K562 (cell line): ENCODE data around the gene LY6G6D. TPM values are rescaled to one million over a fixed set of nuclear protein-coding genes. Genes with fewer than 3 reads are reported as not detected.

Experiments used
- CGGBP1 ChIP-seq: fragments of 250-450 bp; sonication (Bioruptor Pico); IDR thresholded peaks from 2 replicates; pipeline ENCODE4 v1.9.0; 2021; ENCODE audit warnings: mild to moderate bottlenecking
- DNMT1 ChIP-seq: fragments of 450-650 bp; IDR thresholded peaks from 2 replicates; pipeline ENCODE4 v1.6.1; 2016; ENCODE audit warnings: antibody characterized with exemption, mild to moderate bottlenecking
- EHMT2 ChIP-seq: fragments of 450-650 bp; IDR thresholded peaks from 2 replicates; pipeline ENCODE4 v1.6.1; 2018; ENCODE audit warnings: antibody characterized with exemption
- FOXA3 ChIP-seq, 2 experiments: fragments of 450-650 bp in 1 of 2; sonication (generic) in 1 of 2; formaldehyde crosslinking; IDR thresholded peaks in 1 of 2; conservative IDR thresholded peaks in 1 of 2; 2 replicates each; pipeline versions ENCODE4 v1.4.0 to v1.8.0; 2020 to 2022; ENCODE audit warnings: mild to moderate bottlenecking in 2 of 2, missing genetic modification reagents in 1 of 2
- FOXJ3 ChIP-seq: sonication (generic); formaldehyde crosslinking; IDR thresholded peaks from 2 replicates; pipeline ENCODE4 v1.4.0; 2020; ENCODE audit warnings: mild to moderate bottlenecking, missing genetic modification reagents
- KDM4B ChIP-seq, 2 experiments: fragments of 450-650 bp in 1 of 2; sonication (generic) in 1 of 2; IDR thresholded peaks; 2 replicates each; pipeline ENCODE4 v1.6.1; 2016 to 2017; ENCODE audit warnings: borderline replicate concordance in 2 of 2, antibody characterized with exemption in 1 of 2, low read depth in 1 of 2, mild to moderate bottlenecking in 1 of 2
- MAFG ChIP-seq: fragments of 450-650 bp; conservative IDR thresholded peaks from 2 replicates; pipeline ENCODE4 v1.6.1; 2016; ENCODE audit warnings: missing genetic modification characterization, missing compliant biosample characterization
- MEF2D ChIP-seq: conservative IDR thresholded peaks from 2 replicates; pipeline ENCODE4 v1.6.1; 2016; ENCODE audit warnings: low read depth, missing genetic modification characterization, missing compliant biosample characterization
- SMAD1 ChIP-seq: fragments of 150-350 bp; IDR thresholded peaks from 2 replicates; pipeline ENCODE4 v1.6.1; 2014; ENCODE audit warnings: low read length, low read depth; ENCODE audit not compliant: partially characterized antibody
- ZBTB8A ChIP-seq: fragments of 450-650 bp; IDR thresholded peaks from 2 replicates; pipeline ENCODE4 v1.6.1; 2018; ENCODE audit warnings: mild to moderate bottlenecking, moderate library complexity; ENCODE audit not compliant: partially characterized antibody
- ZNF398 ChIP-seq: fragments of 250-450 bp; sonication (Bioruptor Pico); IDR thresholded peaks from 2 replicates; pipeline ENCODE4 v1.8.0; 2021; ENCODE audit warnings: moderate library complexity, mild to moderate bottlenecking, inconsistent platforms
- ZNF696 ChIP-seq: fragments of 250-450 bp; sonication (Bioruptor Pico); conservative IDR thresholded peaks from 2 replicates; pipeline ENCODE4 v1.4.0; 2020; ENCODE audit warnings: mild to moderate bottlenecking, moderate library complexity
- polyA plus RNA-seq, 8 experiments: library from polyadenylated mRNA; depleted of rRNA in 4 of 8; stranded (reverse) in 5 of 8; unstranded in 3 of 8; fragments of >200 nt; fragmentation: Nextera tagmentation in 2 of 8; fragmentation: Illumina TruSeq in 1 of 8; extraction: Ambion mirVana in 2 of 8; extraction: Trizol in 1 of 8; gene quantifications; 2 replicates each; pipeline versions ENCODE4 v1.2.1 to v1.2.3, GENCODE V29; 2011 to 2014; ENCODE audit warnings: inconsistent platforms in 1 of 8, missing spikeins in 1 of 8
- total RNA-seq, 7 experiments: library from RNA; depleted of rRNA in 6 of 7; stranded (reverse); fragments of >200 nt in 6 of 7; fragmentation: Illumina TruSeq in 2 of 7; extraction: Trizol in 2 of 7; gene quantifications; 2 replicates each; pipeline versions ENCODE4 v1.2.1 to v1.2.3, GENCODE V29; 2011 to 2021; ENCODE audit warnings: low replicate concordance in 1 of 7
- TF ChIP-seq, protein P1 (sequence below): fragments of 450-650 bp; IDR thresholded peaks from 2 replicates; pipeline ENCODE4 v1.6.1; 2017; ENCODE audit warnings: antibody characterized with exemption
- TF ChIP-seq, protein P2 (sequence below): fragments of 450-650 bp; IDR thresholded peaks from 2 replicates; pipeline ENCODE4 v1.7.0; 2016; ENCODE audit warnings: borderline replicate concordance
- TF ChIP-seq, protein P3 (sequence below): fragments of 450-650 bp; IDR thresholded peaks from 2 replicates; pipeline ENCODE4 v1.6.1; 2016; ENCODE audit warnings: borderline replicate concordance

LY6G6D gene
- total and polyA plus RNA-seq, 9 of the 15 experiments (the other 6 are each of a cell fraction or from before 2014, with no cell fraction given), result 0.30 to 0.38 TPM; not detected in 7

DNA sequence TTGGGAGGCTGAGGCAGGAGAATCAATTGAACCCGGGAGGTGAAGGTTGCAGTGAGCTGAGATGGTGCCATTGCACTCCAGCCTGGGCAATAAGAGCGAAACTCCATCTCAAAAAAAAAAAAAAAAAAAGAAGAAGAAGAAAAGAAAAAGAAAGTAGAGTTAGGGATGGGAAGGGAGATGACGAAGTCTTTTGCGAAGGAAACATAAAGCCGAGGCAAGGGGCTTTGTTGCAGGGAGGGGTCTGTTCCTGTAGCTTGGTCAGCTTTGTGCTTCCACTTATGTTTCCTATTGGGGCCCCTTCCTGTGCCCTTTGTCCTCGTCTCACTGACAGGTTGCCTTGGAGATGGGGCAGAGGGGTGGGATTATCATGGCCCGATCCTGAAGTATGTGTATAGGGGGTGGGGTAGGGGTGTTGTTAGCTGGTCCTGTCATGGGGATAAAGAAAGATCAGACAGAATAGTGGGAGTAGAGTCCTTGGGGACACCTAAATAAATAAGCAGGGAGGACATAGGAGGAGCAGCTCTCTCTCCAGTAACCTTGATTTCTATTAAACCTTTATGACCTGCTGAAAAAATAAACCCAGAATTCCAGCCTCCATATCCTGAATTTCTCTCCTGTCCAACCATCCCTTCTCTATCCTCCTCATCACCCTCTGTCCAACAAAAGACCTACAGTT, 22.3 kb downstream of the LY6G6D start (continued):
- TF ChIP-seq, protein P1, sequence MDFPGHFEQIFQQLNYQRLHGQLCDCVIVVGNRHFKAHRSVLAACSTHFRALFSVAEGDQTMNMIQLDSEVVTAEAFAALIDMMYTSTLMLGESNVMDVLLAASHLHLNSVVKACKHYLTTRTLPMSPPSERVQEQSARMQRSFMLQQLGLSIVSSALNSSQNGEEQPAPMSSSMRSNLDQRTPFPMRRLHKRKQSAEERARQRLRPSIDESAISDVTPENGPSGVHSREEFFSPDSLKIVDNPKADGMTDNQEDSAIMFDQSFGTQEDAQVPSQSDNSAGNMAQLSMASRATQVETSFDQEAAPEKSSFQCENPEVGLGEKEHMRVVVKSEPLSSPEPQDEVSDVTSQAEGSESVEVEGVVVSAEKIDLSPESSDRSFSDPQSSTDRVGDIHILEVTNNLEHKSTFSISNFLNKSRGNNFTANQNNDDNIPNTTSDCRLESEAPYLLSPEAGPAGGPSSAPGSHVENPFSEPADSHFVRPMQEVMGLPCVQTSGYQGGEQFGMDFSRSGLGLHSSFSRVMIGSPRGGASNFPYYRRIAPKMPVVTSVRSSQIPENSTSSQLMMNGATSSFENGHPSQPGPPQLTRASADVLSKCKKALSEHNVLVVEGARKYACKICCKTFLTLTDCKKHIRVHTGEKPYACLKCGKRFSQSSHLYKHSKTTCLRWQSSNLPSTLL, result no peak
- no peak for TF ChIP-seq ZBTB8A
- TF ChIP-seq FOXA3 (CRISPR knock-in tag; conservative IDR thresholded peaks at IDR 0.05 in 1 of 2, IDR thresholded peaks at IDR 0.05 in 1 of 2), result peak in 1 of 2 experiments; percentile 65; a peak in 2 of 4 replicates
- TF ChIP-seq MAFG, result no peak
- TF ChIP-seq EHMT2, result peak; percentile 47; the same call in 1 of the 2 replicates
- TF ChIP-seq DNMT1, result peak; percentile 73; the same call in 1 of the 2 replicates
- peak; percentile 18; the same call in 1 of the 2 replicates for TF ChIP-seq MEF2D (tag)
- TF ChIP-seq SMAD1, result no peak
- TF ChIP-seq ZNF398, result no peak
- TF ChIP-seq, protein P2, sequence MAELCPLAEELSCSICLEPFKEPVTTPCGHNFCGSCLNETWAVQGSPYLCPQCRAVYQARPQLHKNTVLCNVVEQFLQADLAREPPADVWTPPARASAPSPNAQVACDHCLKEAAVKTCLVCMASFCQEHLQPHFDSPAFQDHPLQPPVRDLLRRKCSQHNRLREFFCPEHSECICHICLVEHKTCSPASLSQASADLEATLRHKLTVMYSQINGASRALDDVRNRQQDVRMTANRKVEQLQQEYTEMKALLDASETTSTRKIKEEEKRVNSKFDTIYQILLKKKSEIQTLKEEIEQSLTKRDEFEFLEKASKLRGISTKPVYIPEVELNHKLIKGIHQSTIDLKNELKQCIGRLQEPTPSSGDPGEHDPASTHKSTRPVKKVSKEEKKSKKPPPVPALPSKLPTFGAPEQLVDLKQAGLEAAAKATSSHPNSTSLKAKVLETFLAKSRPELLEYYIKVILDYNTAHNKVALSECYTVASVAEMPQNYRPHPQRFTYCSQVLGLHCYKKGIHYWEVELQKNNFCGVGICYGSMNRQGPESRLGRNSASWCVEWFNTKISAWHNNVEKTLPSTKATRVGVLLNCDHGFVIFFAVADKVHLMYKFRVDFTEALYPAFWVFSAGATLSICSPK, result peak; percentile 92; the same call in 1 of the 2 replicates
- TF ChIP-seq, protein P3, sequence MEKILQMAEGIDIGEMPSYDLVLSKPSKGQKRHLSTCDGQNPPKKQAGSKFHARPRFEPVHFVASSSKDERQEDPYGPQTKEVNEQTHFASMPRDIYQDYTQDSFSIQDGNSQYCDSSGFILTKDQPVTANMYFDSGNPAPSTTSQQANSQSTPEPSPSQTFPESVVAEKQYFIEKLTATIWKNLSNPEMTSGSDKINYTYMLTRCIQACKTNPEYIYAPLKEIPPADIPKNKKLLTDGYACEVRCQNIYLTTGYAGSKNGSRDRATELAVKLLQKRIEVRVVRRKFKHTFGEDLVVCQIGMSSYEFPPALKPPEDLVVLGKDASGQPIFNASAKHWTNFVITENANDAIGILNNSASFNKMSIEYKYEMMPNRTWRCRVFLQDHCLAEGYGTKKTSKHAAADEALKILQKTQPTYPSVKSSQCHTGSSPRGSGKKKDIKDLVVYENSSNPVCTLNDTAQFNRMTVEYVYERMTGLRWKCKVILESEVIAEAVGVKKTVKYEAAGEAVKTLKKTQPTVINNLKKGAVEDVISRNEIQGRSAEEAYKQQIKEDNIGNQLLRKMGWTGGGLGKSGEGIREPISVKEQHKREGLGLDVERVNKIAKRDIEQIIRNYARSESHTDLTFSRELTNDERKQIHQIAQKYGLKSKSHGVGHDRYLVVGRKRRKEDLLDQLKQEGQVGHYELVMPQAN, result peak; percentile 55; the same call in 1 of the 2 replicates
- TF ChIP-seq FOXJ3 (CRISPR knock-in tag), result no peak
- no peak for TF ChIP-seq KDM4B (IDR thresholded peaks at IDR 0.05; ENCODE audit: borderline replicate concordance in 2 of 2, low read depth in 1 of 2)
- 0 out of 2 replicates have a peak, but pooled peaks have one; percentile 6 for TF ChIP-seq ZNF696 (CRISPR knock-in tag)
- TF ChIP-seq CGGBP1 (CRISPR knock-in tag), result peak; percentile 74
